Measurements from ENCODE around the gene SQSTM1. TPM values are rescaled to one million over a fixed set of nuclear protein-coding genes. Genes with fewer than 3 reads are reported as not detected.

Gene SQSTM1
- total and polyA plus RNA-seq, 2 of the 8 experiments (the other 6 are each of a cell fraction or from before 2014, with no cell fraction given): 78.6 to 110 TPM

- Histone ChIP-seq H3K36me3 (ENCODE audit: control insufficient read depth in 2 of 4, insufficient read depth in 4 of 4, low read length in 3 of 4) (peaks cover 0 to 30% (median 13%) of the 10 kb centered on the region in 4 experiments; a peak in 6 of 8 replicates), H2AK5ac (ENCODE audit: low read depth, low read length) (no peak overlapping the region), H2AFZ (ENCODE audit: low read length) (no peak overlapping the region), H3K4me3 (ENCODE audit: extremely low read depth in 1 of 4, insufficient read depth in 2 of 4, low read depth in 3 of 4, low read length in 4 of 4) (no peak overlapping the region), H3K27me3 (replicated peaks in 1 of 4; ENCODE audit: control insufficient read depth in 3 of 4, extremely low read depth in 1 of 4, insufficient read depth in 3 of 4, low read length in 3 of 4) (no peaks in the 10 kb centered on the region), H2BK20ac (ENCODE audit: low read length) (no peak overlapping the region), H3K9me3 (ENCODE audit: insufficient read depth in 2 of 2, low read depth in 1 of 2, low read length in 1 of 2) (peaks cover 4 to 8% of the 10 kb centered on the region in 2 experiments; a peak in 1 of 4 replicates), H3K9ac (replicated peaks in 1 of 4; ENCODE audit: extremely low read depth in 1 of 4, low read depth in 3 of 4, low read length in 3 of 4) (no peak overlapping the region), H4K91ac (replicated peaks; ENCODE audit: insufficient read length, low read length) (no peak overlapping the region), H2BK5ac (ENCODE audit: low read depth, low read length) (no peak overlapping the region), H3K14ac (ENCODE audit: insufficient read length) (no peak overlapping the region), H3K79me1 (ENCODE audit: low read depth, low read length) (no peaks in the 10 kb centered on the region), H4K8ac (ENCODE audit: extremely low read depth, insufficient read depth, low read length) (no peak overlapping the region), H3K23me2 (ENCODE audit: low read depth, low read length) (peaks cover 6% of the 10 kb centered on the region; the same call in 1 of the 2 replicates), H3K79me2 (ENCODE audit: control insufficient read depth in 1 of 2, insufficient read depth in 2 of 2, low read length in 2 of 2) (no peaks in the 10 kb centered on the region), H2BK12ac (ENCODE audit: low read depth, low read length) (no peak overlapping the region), H3K18ac (ENCODE audit: extremely low read depth, low read length) (no peak overlapping the region), H4K20me1 (replicated peaks in 1 of 2; ENCODE audit: control insufficient read depth in 1 of 2, insufficient read depth in 2 of 2, low read length in 2 of 2) (peaks cover 0 to 2% of the 10 kb centered on the region in 2 experiments), H3K4ac (replicated peaks; ENCODE audit: insufficient read length, low read depth, low read length) (no peak overlapping the region), H3K4me2 (ENCODE audit: insufficient read depth in 1 of 2, low read depth in 2 of 2, low read length in 2 of 2) (no peak overlapping the region), H2BK15ac (ENCODE audit: low read length) (no peak overlapping the region), H3K23ac (ENCODE audit: insufficient read length) (no peak overlapping the region), H3K4me1 (replicated peaks in 1 of 4; ENCODE audit: control insufficient read depth in 3 of 4, insufficient read depth in 4 of 4, low read length in 3 of 4) (no peaks in the 10 kb centered on the region), H2BK120ac (replicated peaks; ENCODE audit: low read depth, low read length) (no peak overlapping the region), H3K27ac (ENCODE audit: low read depth, low read length) (no peak overlapping the region), H3K56ac (replicated peaks; ENCODE audit: insufficient read length, low read depth, low read length) (no peak overlapping the region), H4K5ac (ENCODE audit: insufficient read length, low read depth, low read length) (no peak overlapping the region)
- no peak for DNase-seq (ENCODE audit: low read depth in 1 of 2, low spot score in 2 of 2)
- FAIRE-seq: no peak
- ChIA-PET POLR2A (ENCODE audit: partially characterized antibody) (interaction anchor here (0.9 to 2.2 kb wide), 4 partner anchors 8 to 35 kb away, joined by 3 to 8 read pairs (median 4); no protein-coding TSS in a partner anchor), CTCF (ENCODE audit: partially characterized antibody) (interaction anchor here (0.9 to 8.0 kb wide), 4 partner anchors 17 to 62 kb away, joined by 3 to 67 read pairs (median 4); no protein-coding TSS in a partner anchor)
- 95% methylated on average over 27 of the region's 31 CpGs; no CpG with 5 or more reads in 1 of the 2 experiments for WGBS, 2 experiments (ENCODE audit: extremely low coverage in 1 of 2, insufficient coverage in 1 of 2, insufficient read length in 1 of 2, insufficient replicate concordance in 2 of 2, low coverage in 1 of 2, low lambda C conversion rate in 2 of 2, missing lambda C conversion rate in 1 of 2)
- no peak for TF ChIP-seq SUZ12 (IDR thresholded peaks at IDR 0.05; ENCODE audit: low read length)
- TF ChIP-seq SRF (IDR thresholded peaks at IDR 0.05; ENCODE audit: low read depth, low read length): no peak
- no peak for TF ChIP-seq NANOG (IDR thresholded peaks at IDR 0.05; ENCODE audit: insufficient read depth, low read depth, low read length, poor library complexity, severe bottlenecking)
- no peak for TF ChIP-seq ATF3 (IDR thresholded peaks at IDR 0.05; ENCODE audit: insufficient read depth, low read depth, low read length)
- TF ChIP-seq CHD1 (IDR thresholded peaks at IDR 0.05; ENCODE audit: low read depth, low read length): no peak
- no peak for TF ChIP-seq RBBP5 (IDR thresholded peaks at IDR 0.05; ENCODE audit: borderline replicate concordance, low read depth, low read length)
- TF ChIP-seq TBP (IDR thresholded peaks at IDR 0.05; ENCODE audit: low read depth, low read length): no peak
- TF ChIP-seq RAD21 (IDR thresholded peaks at IDR 0.05 in 1 of 2, conservative IDR thresholded peaks at IDR 0.05 in 1 of 2; ENCODE audit: low read depth in 2 of 2, low read length in 2 of 2): no peak
- TF ChIP-seq BRCA1 (IDR thresholded peaks at IDR 0.05; ENCODE audit: low read depth, low read length): no peak
- TF ChIP-seq POLR2A (IDR thresholded peaks at IDR 0.05; ENCODE audit: control extremely low read depth in 1 of 2, low read depth in 2 of 2, low read length in 2 of 2): no peak
- no peak for TF ChIP-seq PHF8 (conservative IDR thresholded peaks at IDR 0.05; ENCODE audit: low read depth, low read length)
- TF ChIP-seq CTBP2 (IDR thresholded peaks at IDR 0.05; ENCODE audit: borderline replicate concordance, insufficient read depth, insufficient read length, low read length): no peak
Observed at GRCh38 chr5:179863449-179864085, 42.9 kb downstream of the SQSTM1 start.

Data from H1 (cell line).